GM12892 (cell line): Measurements from ENCODE around the gene MRPL43.

ENCODE experiments used
- DNase-seq: peaks from one replicate; pipeline ENCODE4 v3.0.0; 2011; ENCODE audit not compliant: insufficient read length
- FAIRE-seq: peaks from 2 replicates; lab custom pipeline; 2011; peaks lifted over from hg19 to GRCh38; lab: Jason Lieb, UNC
- POLR2A ChIP-seq: IDR thresholded peaks from 2 replicates; pipeline ENCODE4 v1.6.1; 2011; ENCODE audit warnings: low read depth, low read length, control low read depth
- POLR2AphosphoS5 ChIP-seq: IDR thresholded peaks from 2 replicates; pipeline ENCODE4 v1.6.1; 2011; ENCODE audit warnings: low read depth, low read length, control low read depth
- TAF1 ChIP-seq: IDR thresholded peaks from 2 replicates; pipeline ENCODE4 v1.6.1; 2011; ENCODE audit warnings: low read depth, mild to moderate bottlenecking, control low read depth, low read length, borderline replicate concordance

The MRPL43 gene

GRCh38 chr10:101018600-101019439, 31.5 kb upstream of the MRPL43 start:
- peak; percentile 71 for DNase-seq
- TF ChIP-seq TAF1 (no peak), POLR2A (no peak), POLR2AphosphoS5 (no peak)
- peak; percentile 30 for FAIRE-seq

- no peak for TF ChIP-seq TAF1
- no peak for TF ChIP-seq POLR2A
- TF ChIP-seq POLR2AphosphoS5: no peak
- no peak for DNase-seq
- peak; percentile 14 for FAIRE-seq
Observed at GRCh38 chr10:101018118-101018599, 30.9 kb upstream of the MRPL43 start.

GRCh38 chr10:101016814-101017213, 29.5 kb upstream of the MRPL43 start:
- FAIRE-seq (no peak), DNase-seq (no peak)
- TF ChIP-seq TAF1: no peak
- TF ChIP-seq POLR2A: no peak
- TF ChIP-seq POLR2AphosphoS5: no peak

GRCh38 chr10:101015582-101015973, 28.3 kb upstream of the MRPL43 start:
- no peak for FAIRE-seq
- no peak for DNase-seq
- no peak for TF ChIP-seq POLR2A
- no peak for TF ChIP-seq POLR2AphosphoS5
- TF ChIP-seq TAF1: no peak

GRCh38 chr10:101014966-101015581, 27.8 kb upstream of the MRPL43 start:
- no peak for FAIRE-seq
- no peak for DNase-seq
- TF ChIP-seq POLR2A (no peak), POLR2AphosphoS5 (no peak), TAF1 (no peak)

- DNase-seq (peak; percentile 76), FAIRE-seq (peak; percentile 83)
- TF ChIP-seq POLR2A: no peak
- no peak for TF ChIP-seq POLR2AphosphoS5
- no peak for TF ChIP-seq TAF1
Observed at GRCh38 chr10:101014230-101014884, 27.1 kb upstream of the MRPL43 start.

GRCh38 chr10:101013365-101013825, 26.1 kb upstream of the MRPL43 start:
- no peak for TF ChIP-seq POLR2AphosphoS5
- TF ChIP-seq TAF1: no peak
- TF ChIP-seq POLR2A: no peak
- no peak for DNase-seq
- no peak for FAIRE-seq

- FAIRE-seq (peak; percentile 86), DNase-seq (peak; percentile 73)
- TF ChIP-seq TAF1 (no peak), POLR2A (no peak), POLR2AphosphoS5 (no peak)
Observed at GRCh38 chr10:101012525-101013364, 25.4 kb upstream of the MRPL43 start.

- FAIRE-seq (no peak), DNase-seq (no peak)
- TF ChIP-seq TAF1 (no peak), POLR2AphosphoS5 (no peak)
Observed at GRCh38 chr10:101011517-101012423, 24.5 kb upstream of the MRPL43 start.

GRCh38 chr10:101010329-101010728, 23.0 kb upstream of the MRPL43 start:
- no peak for FAIRE-seq
- TF ChIP-seq TAF1: no peak
- no peak for TF ChIP-seq POLR2AphosphoS5
- no peak for TF ChIP-seq POLR2A
- DNase-seq: no peak
